DND-41 (cell line): ENCODE data around the gene NLRP11.

Source experiments
- EZH2 ChIP-seq: IDR thresholded peaks from 3 replicates; pipeline ENCODE4 v1.6.1; 2012; ENCODE audit warnings: borderline replicate concordance, low read depth, mild to moderate bottlenecking, moderate library complexity, low read length, inconsistent platforms; ENCODE audit not compliant: severe bottlenecking
- TF ChIP-seq, protein P1 (sequence below): IDR thresholded peaks from 2 replicates; pipeline ENCODE4 v1.5.1; 2012; ENCODE audit warnings: borderline replicate concordance, low read length, moderate library complexity, mild to moderate bottlenecking; ENCODE audit not compliant: poor library complexity, severe bottlenecking; ENCODE audit errors: extremely low read depth

DNA sequence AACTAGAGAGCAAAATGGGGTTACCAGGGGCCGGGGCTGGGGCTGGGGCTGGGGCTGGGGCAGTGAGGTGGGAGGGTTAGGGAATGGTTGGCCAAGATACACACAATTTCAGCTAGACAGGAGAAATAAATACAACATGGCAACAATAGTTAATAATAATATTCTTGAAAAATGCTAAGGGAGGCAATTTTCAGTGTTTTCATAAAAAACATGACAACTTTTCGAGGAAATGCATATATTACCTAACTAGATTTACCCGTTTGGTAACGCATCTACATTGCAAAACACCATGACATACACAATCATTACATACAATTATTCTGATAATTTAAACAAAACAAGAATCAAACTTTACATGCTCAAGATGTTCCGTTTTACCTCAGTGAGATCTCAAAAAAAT lies 50.7 kb downstream of the NLRP11 start:
- no peak for TF ChIP-seq EZH2
- TF ChIP-seq, protein P1, sequence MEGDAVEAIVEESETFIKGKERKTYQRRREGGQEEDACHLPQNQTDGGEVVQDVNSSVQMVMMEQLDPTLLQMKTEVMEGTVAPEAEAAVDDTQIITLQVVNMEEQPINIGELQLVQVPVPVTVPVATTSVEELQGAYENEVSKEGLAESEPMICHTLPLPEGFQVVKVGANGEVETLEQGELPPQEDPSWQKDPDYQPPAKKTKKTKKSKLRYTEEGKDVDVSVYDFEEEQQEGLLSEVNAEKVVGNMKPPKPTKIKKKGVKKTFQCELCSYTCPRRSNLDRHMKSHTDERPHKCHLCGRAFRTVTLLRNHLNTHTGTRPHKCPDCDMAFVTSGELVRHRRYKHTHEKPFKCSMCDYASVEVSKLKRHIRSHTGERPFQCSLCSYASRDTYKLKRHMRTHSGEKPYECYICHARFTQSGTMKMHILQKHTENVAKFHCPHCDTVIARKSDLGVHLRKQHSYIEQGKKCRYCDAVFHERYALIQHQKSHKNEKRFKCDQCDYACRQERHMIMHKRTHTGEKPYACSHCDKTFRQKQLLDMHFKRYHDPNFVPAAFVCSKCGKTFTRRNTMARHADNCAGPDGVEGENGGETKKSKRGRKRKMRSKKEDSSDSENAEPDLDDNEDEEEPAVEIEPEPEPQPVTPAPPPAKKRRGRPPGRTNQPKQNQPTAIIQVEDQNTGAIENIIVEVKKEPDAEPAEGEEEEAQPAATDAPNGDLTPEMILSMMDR: no peak
